HepG2 (cell line): Measurements from ENCODE around the gene TYROBP. TPM values are rescaled to one million over a fixed set of nuclear protein-coding genes. Genes with fewer than 3 reads are reported as not detected.

Experiments
- ATAC-seq: fragments of 200-7000 bp; cut with Tn5 transposase; 3 replicates; pipeline ENCODE4 v1.9.1; 2020; ENCODE audit warnings: mild to moderate bottlenecking, moderate library complexity
- BruUV-seq: library from RNA; stranded (reverse); fragments of 400-500 nt; replicated peaks from 2 replicates; lab custom pipeline; 2021; lab: Mats Ljungman, UMichigan
- CTCF ChIA-PET: fragments of 300-600 bp; formaldehyde crosslinking; extraction: SDS; loops from one replicate; lab custom pipeline; 2021; ENCODE audit warnings: low total read pairs, inconsistent platforms, low intra/inter-chr PET ratio; lab: Yijun Ruan, JAX
- POLR2A ChIA-PET: fragments of 350-600 bp; sonication (Branson Sonifier 250); formaldehyde crosslinking; loops from one replicate; lab custom pipeline; 2020; ENCODE audit warnings: antibody characterized with exemption, inconsistent platforms; lab: Yijun Ruan, JAX
- DNase-seq: peaks from one replicate; pipeline ENCODE4 v3.0.0-alpha.2; 2015; ENCODE audit warnings: low spot score
- FAIRE-seq: peaks from 3 replicates; lab custom pipeline; 2011; peaks lifted over from hg19 to GRCh38; lab: Jason Lieb, UNC
- H2AFZ ChIP-seq: one replicate; pipeline ENCODE4 v1.6.1; 2011; ENCODE audit warnings: low read length, inconsistent platforms
- H3K27ac ChIP-seq: fragments of 300-600 bp; 3 replicates; pipeline ENCODE4 v1.8.0; 2011; ENCODE audit warnings: mixed run types, mild to moderate bottlenecking, mixed read lengths, low read length, inconsistent platforms; ENCODE audit not compliant: insufficient read depth; ENCODE audit errors: extremely low read length
- H3K27me3 ChIP-seq, 2 experiments: fragments of 200-600 bp in 1 of 2; 2 replicates in 1 of 2; 3 replicates in 1 of 2; pipeline versions ENCODE4 v1.6.0 to v1.8.0; 2011; ENCODE audit warnings: low read length in 2 of 2, mild to moderate bottlenecking in 2 of 2, moderate library complexity in 2 of 2, inconsistent platforms in 1 of 2; ENCODE audit not compliant: insufficient read depth in 2 of 2, control insufficient read depth in 1 of 2
- H3K36me3 ChIP-seq, 2 experiments: fragments of 200-600 bp in 1 of 2; replicated peaks in 1 of 2; 2 replicates in 1 of 2; 3 replicates in 1 of 2; pipeline versions ENCODE4 v1.5.1 to v1.8.0; 2011; ENCODE audit warnings: low read length in 2 of 2, inconsistent platforms in 1 of 2; ENCODE audit not compliant: insufficient read depth in 2 of 2, control insufficient read depth in 1 of 2
- H3K4me1 ChIP-seq: 2 replicates; pipeline ENCODE4 v1.5.1; 2012; ENCODE audit warnings: low read length, inconsistent platforms; ENCODE audit not compliant: insufficient read depth
- H3K4me2 ChIP-seq: 2 replicates; pipeline ENCODE4 v1.6.0; 2011; ENCODE audit warnings: low read depth, low read length, inconsistent platforms
- H3K4me3 ChIP-seq, 3 experiments: fragments of 200-600 bp in 1 of 3; sonication (generic), shearing (Covaris generic) in 1 of 3; replicated peaks in 1 of 3; 2 replicates each; pipeline ENCODE4 v1.5.1; 2011 to 2016; ENCODE audit warnings: low read length in 3 of 3, inconsistent platforms in 2 of 3, low read depth in 2 of 3, mild to moderate bottlenecking in 2 of 3, control low read depth in 1 of 3, mixed read lengths in 1 of 3; ENCODE audit not compliant: insufficient read depth in 1 of 3
- H3K79me2 ChIP-seq: one replicate; pipeline ENCODE4 v1.6.1; 2011; ENCODE audit warnings: low read length, inconsistent platforms; ENCODE audit not compliant: insufficient read depth
- H3K9ac ChIP-seq: 2 replicates; pipeline ENCODE4 v1.6.0; 2011; ENCODE audit warnings: mild to moderate bottlenecking, low read depth, low read length, inconsistent platforms; ENCODE audit not compliant: insufficient read depth
- H3K9me3 ChIP-seq: 2 replicates; pipeline ENCODE4 v1.5.1; 2012; ENCODE audit warnings: mild to moderate bottlenecking, low read length
- H4K20me1 ChIP-seq: 2 replicates; pipeline ENCODE4 v1.6.0; 2011; ENCODE audit warnings: inconsistent platforms, mild to moderate bottlenecking, low read length, moderate library complexity; ENCODE audit not compliant: insufficient read depth
- FOXK1 ChIP-seq: sonication (generic); formaldehyde crosslinking; IDR thresholded peaks from 2 replicates; pipeline ENCODE4 v1.4.0; 2020; ENCODE audit warnings: low read depth, missing genetic modification reagents, borderline replicate concordance
- GABPA ChIP-seq, 2 experiments: IDR thresholded peaks; 2 replicates each; pipeline ENCODE4 v1.6.1; 2011 to 2016; ENCODE audit warnings: low read depth in 2 of 2, low read length in 1 of 2, missing biosample characterization in 1 of 2, missing genetic modification characterization in 1 of 2
- MAZ ChIP-seq, 2 experiments: sonication (generic) in 1 of 2; formaldehyde crosslinking in 1 of 2; IDR thresholded peaks; 2 replicates each; pipeline versions ENCODE4 v1.5.0 to v1.6.1; 2012 to 2020; ENCODE audit warnings: low read depth in 2 of 2, mild to moderate bottlenecking in 2 of 2, borderline replicate concordance in 1 of 2, improper control_type of control experiment in 1 of 2, low read length in 1 of 2, missing genetic modification reagents in 1 of 2, moderate library complexity in 1 of 2
- NR3C1 ChIP-seq: sonication (generic); formaldehyde crosslinking; IDR thresholded peaks from 2 replicates; pipeline ENCODE4 v1.4.0; 2020; ENCODE audit warnings: missing genetic modification reagents
- REL ChIP-seq: sonication (generic); formaldehyde crosslinking; conservative IDR thresholded peaks from 2 replicates; pipeline ENCODE4 v1.8.0; 2022; ENCODE audit warnings: mild to moderate bottlenecking, missing genetic modification reagents, moderate library complexity
- ZNF17 ChIP-seq: sonication (generic); formaldehyde crosslinking; IDR thresholded peaks from 2 replicates; pipeline ENCODE4 v1.5.0; 2020; ENCODE audit warnings: mild to moderate bottlenecking, missing genetic modification reagents
- WGBS: methylation state at CpG from one replicate; pipeline ENCODE4 v1.1.6; 2017; ENCODE audit warnings: low lambda C conversion rate; 5-methylcytosine and 5-hydroxymethylcytosine counted together
- in situ Hi-C: cut with HindIII; loops from 2 replicates; pipeline ENCODE4 v1.10.0; 2017; ENCODE audit warnings: low pct_unique_long_range_greater_than_20kb; ENCODE audit not compliant: extremely low pct_ligation_motif_present
- intact Hi-C: fragments of 100-400 bp; cut with micrococcal nuclease; formaldehyde crosslinking; loops from one replicate; pipeline ENCODE4 v1.10.0; 2022; ENCODE audit not compliant: unreplicated experiment
- polyA plus RNA-seq, 8 experiments: library from polyadenylated mRNA; depleted of rRNA in 3 of 8; stranded (reverse) in 7 of 8; unstranded in 1 of 8; fragments of >200 nt; fragmentation: Illumina TruSeq in 4 of 8; extraction: Trizol in 4 of 8; gene quantifications; 2 replicates each; pipeline versions ENCODE4 v1.2.1 to v1.2.3, GENCODE V29; 2011 to 2016; ENCODE audit warnings: low read depth in 4 of 8, missing spikeins in 1 of 8, mixed read lengths in 1 of 8; ENCODE audit not compliant: insufficient read depth in 1 of 8
- total RNA-seq, 5 experiments: library from RNA; depleted of rRNA; stranded (reverse); fragments of >200 nt; fragmentation: Illumina TruSeq; extraction: Trizol; gene quantifications; 2 replicates each; pipeline ENCODE4 v1.2.3, GENCODE V29; 2016; ENCODE audit warnings: low read depth in 1 of 5

Gene TYROBP
- total and polyA plus RNA-seq, 2 of the 13 experiments (the other 11 are each of a cell fraction or from before 2014, with no cell fraction given): not detected

DNA sequence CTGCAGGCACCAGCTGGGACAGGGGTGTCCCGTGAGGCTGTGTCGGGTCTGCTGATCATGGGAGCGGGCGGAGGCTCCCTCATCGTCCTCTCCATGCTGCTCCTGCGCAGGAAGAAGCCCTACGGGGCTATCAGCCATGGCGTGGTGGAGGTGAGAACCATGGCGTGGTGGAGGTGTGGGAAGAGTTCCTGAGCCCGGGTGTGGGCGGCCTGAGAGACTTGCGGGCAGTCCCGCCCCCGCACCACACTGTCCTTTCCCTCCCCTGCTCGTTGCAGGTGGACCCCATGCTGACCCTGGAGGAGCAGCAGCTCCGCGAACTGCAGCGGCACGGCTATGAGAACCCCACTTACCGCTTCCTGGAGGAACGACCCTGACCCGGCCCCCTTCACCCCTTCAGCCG lies 29.0 kb downstream of the TYROBP start:
- FAIRE-seq: no peak
- intact Hi-C loops: loop anchor here (1.0 kb wide), 1 partner anchor 51 kb away; no protein-coding TSS in a partner anchor
- BruUV-seq: no TSS peak

GRCh38 chr19:35874392-35874930 lies 33.6 kb downstream of the TYROBP start:
- Histone ChIP-seq H3K9ac (no peak overlapping the region), H3K36me3 (no peaks in the 10 kb centered on the region), H3K79me2 (no peaks in the 10 kb centered on the region), H4K20me1 (no peaks in the 10 kb centered on the region), H3K4me1 (peaks cover 6% of the 10 kb centered on the region), H2AFZ (no peak overlapping the region), H3K4me3 (no peak overlapping the region), H3K9me3 (no peaks in the 10 kb centered on the region), H3K4me2 (no peak overlapping the region), H3K27me3 (no peaks in the 10 kb centered on the region; a peak in 2 of 5 replicates), H3K27ac (no peak overlapping the region)
- WGBS: 78% methylated on average over 25 of the region's 32 CpGs
- ChIA-PET POLR2A (no interaction called here), CTCF (no interaction called here)
- no peak for ATAC-seq
- no TSS peak for BruUV-seq
- TF ChIP-seq ZNF17 (CRISPR knock-in tag) (no peak), REL (no peak)
- no peak for DNase-seq
- in situ Hi-C loops: no loop called here
- intact Hi-C loops: no loop called here
- FAIRE-seq: no peak

More for the DNA sequence above, 29.0 kb downstream of the TYROBP start:
- Histone ChIP-seq H3K9me3 (no peaks in the 10 kb centered on the region), H4K20me1 (no peaks in the 10 kb centered on the region), H3K27me3 (no peaks in the 10 kb centered on the region; a peak in 1 of 5 replicates), H2AFZ (no peak overlapping the region), H3K9ac (no peak overlapping the region), H3K4me1 (no peaks in the 10 kb centered on the region), H3K27ac (no peak overlapping the region), H3K36me3 (no peaks in the 10 kb centered on the region), H3K79me2 (no peaks in the 10 kb centered on the region), H3K4me3 (no peak overlapping the region), H3K4me2 (no peak overlapping the region)
- ATAC-seq (no peak), DNase-seq (no peak)
- POLR2A ChIA-PET: interaction anchor here (1.0 to 1.2 kb wide), 3 partner anchors 9 to 236 kb away, joined by 3 read pairs; no protein-coding TSS in a partner anchor
- in situ Hi-C loops: no loop called here
- 59% methylated on average over 15 of the region's 23 CpGs for WGBS
- CTCF ChIA-PET: no interaction called here
- TF ChIP-seq GABPA (IDR thresholded peaks at IDR 0.05; ENCODE audit: low read depth, low read length): 0 out of 2 replicates have a peak, but pooled peaks have one; percentile 5
- no peak for TF ChIP-seq GABPA (CRISPR knock-in tag; IDR thresholded peaks at IDR 0.05; ENCODE audit: low read depth)
- no peak for TF ChIP-seq FOXK1 (CRISPR knock-in tag)
- no peak for TF ChIP-seq MAZ (IDR thresholded peaks at IDR 0.05; ENCODE audit: borderline replicate concordance, low read depth, low read length)
- TF ChIP-seq MAZ (CRISPR knock-in tag; IDR thresholded peaks at IDR 0.05; ENCODE audit: low read depth): no peak
- no peak for TF ChIP-seq NR3C1 (CRISPR knock-in tag)
- TF ChIP-seq, all 625 proteins: peak for 1
